ENCODE data around the gene DHRS7.

GRCh38 chr14:60204104-60204842 lies 39.1 kb upstream of the DHRS7 start:
- no peak for TF ChIP-seq CTCF (IDR thresholded peaks at IDR 0.05)
- TF ChIP-seq POLR2A (IDR thresholded peaks at IDR 0.05) = no peak
